GM12872 (cell line): ENCODE results near the gene PRPF4.

Experiments used
- CTCF ChIP-seq: IDR thresholded peaks from 3 replicates; pipeline ENCODE4 v1.5.1; 2011; ENCODE audit warnings: low read depth, mild to moderate bottlenecking, low read length, moderate library complexity; ENCODE audit not compliant: insufficient read depth

PRPF4 gene

DNA sequence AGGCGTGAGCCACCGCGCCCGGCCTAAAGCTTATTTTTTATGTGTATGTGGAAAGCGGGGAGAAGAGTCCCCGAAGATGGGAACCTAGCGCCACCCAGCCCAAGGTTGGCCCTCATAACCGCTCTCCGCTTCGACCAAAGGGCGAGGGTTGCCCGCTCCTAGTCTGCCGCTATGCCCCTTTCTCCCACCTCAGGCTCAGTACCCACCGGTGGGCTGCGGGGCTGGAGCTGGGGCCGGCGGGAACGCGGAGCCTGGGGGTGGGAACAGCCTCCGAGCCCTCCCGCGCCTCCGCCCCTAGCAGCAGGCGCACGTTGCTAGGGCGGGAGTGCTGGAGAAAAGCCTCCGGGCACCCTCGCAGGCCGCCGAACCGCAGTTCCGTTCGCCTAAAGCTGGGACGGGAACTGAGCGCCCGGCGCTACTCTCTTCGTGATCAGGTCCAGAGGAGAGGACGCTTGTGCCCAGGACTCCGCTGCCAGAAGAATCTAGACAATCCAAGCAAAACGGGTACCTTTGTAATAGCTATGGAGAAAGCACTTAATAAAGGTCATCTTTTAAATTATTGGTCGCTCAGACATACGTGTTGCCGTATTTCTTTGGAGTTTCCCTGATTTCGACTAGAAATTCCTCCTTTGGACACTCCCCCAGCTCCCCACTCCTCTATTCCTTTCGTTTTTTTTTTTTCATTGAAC is 64.7 kb downstream of the PRPF4 start, which contains the start of gene WDR31:
WDR31 (minus strand) TSS at position 265 of the 689 bp plus-strand sequence. CDS start 8,253 bp downstream, outside the sequence.
- no peak for TF ChIP-seq CTCF

DNA sequence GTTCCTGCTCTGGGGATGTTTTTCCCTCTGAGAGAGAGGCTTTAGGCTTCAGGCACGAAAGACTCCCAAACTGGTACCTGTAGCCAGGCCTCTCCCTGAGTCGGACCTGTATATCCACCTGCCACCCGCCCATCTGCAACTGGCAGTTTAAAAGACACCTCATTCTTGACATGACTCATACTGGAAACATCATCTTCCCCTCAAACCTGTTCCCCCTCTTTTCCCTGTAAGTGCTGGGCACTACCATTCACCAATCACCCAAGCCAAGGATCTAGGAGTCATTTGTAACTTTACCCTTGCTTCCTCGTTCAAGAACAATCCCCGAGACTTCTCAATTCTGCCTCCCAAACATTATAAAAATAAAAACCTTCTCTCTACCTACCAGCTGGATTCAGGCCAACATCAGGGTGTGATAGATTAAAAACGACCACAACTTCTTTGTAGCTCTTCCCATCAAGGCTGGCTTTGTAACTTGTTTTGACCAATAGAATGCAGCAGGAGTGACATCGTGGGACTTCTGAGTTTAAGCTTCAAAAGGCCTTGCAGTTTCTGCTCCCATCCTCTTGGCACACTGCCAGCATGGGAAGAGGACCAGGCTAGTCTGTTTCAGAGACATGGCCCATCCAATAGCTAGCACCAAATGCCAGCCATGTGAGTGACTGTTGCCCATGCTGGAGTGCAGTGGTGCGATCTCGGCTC is 66.4 kb downstream of the PRPF4 start:
- TF ChIP-seq CTCF = no peak
